Head of caudate nucleus (tissue), 42 donors: ENCODE results near the gene GRIK3.

Experiments
- DNase-seq, 42 donors: peaks; one replicate each; pipeline versions ENCODE4 v3.0.0 to v3.0.0-alpha.2; 2020 to 2021; ENCODE audit warnings: mixed read lengths in 7 of 42
- intact Hi-C: fragments of 100-400 bp; cut with DNase I; formaldehyde crosslinking; loops from one replicate; pipeline ENCODE4 v1.15.0; 2022

GRIK3 gene

GRCh38 chr1:37028981-37029617 is 5.2 kb downstream of the GRIK3 start:
- intact Hi-C loops = no loop called here
- peak in 1 of 42 donors; percentile 14 for DNase-seq

DNA sequence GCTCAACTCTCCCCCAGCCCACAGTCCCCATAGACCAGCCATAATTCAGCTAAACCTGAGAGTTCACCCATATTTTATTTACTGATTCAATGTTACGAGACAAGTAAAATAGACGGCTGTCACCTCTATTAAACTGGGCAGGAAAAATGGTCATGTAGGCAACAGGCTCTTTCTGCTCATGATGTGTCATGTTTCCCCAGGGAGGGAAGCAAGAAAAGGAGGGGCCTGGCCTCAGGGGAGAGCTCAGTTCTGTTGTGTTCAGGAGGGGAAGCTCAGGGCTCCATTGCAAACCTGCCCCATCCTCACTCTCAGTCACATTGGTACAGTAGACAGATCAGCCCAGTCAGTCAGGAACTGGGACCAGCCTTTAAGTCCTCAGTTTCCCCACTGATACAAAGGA is 12.8 kb downstream of the GRIK3 start:
- no peak for DNase-seq
- intact Hi-C loops = no loop called here

DNA sequence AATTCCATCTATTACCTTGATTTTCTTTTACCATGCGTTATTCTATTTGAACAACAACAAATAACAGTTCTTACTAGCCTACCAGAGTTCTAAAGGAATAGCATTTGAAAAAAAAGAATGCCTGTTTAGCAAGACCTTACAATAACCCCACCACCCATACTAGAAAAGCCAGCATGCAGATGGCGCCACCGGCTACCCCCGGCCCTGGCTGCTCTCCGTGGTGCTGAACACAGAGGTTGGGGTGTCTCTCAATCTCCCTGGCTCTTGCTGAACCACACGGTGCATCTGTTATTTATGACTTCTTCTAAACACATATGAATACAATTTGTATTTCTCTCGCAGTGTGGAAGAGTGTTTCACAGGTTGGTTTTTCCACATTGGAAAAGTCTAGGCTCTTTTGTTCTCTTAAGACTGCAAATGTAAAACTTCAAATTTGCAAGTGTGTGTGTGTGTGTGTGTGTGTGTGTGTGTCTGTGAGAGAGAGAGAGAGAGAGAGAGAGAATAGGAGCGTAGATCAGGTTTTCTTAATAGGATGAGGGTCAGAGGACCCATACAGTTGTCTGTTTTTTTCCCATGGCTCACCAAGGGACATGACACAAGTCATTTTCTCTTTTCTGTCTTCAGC is 13.6 kb downstream of the GRIK3 start:
- intact Hi-C loops = no loop called here
- peak in 14 of 42 donors; percentile 22 to 73 (median 38) for DNase-seq

- intact Hi-C loops = no loop called here
- no peak for DNase-seq
Measured at GRCh38 chr1:37018510-37018909, 15.8 kb downstream of the GRIK3 start.

GRCh38 chr1:37017720-37018119 is 16.6 kb downstream of the GRIK3 start:
- DNase-seq = no peak
- intact Hi-C loops = no loop called here

- DNase-seq = no peak
- intact Hi-C loops = no loop called here
Measured at GRCh38 chr1:37016121-37016520, 18.2 kb downstream of the GRIK3 start.

GRCh38 chr1:37015713-37016112 is 18.6 kb downstream of the GRIK3 start:
- no peak for DNase-seq
- intact Hi-C loops = no loop called here

- DNase-seq = no peak
- intact Hi-C loops = no loop called here
Measured at GRCh38 chr1:37012226-37012625, 22.1 kb downstream of the GRIK3 start.

DNA sequence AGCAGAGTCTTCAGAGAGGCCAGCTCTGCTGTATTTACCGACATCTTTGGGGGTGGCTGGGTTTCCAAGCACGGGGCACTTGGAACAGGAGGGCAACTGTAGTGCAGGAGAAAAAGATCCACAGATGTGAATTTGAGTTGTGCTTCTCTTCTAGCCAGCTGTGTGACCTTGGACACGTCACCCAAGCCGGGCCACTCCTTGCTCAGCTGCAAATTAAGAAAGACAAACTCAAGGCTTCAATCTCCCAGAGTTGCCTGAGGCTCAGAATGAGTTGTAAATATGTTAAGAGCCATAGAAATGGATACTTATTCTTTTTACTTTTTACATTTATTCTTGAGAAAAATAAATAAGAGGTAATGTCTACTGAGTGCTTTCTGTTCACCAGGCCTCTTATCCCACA is 24.3 kb downstream of the GRIK3 start:
- intact Hi-C loops = no loop called here

DNA sequence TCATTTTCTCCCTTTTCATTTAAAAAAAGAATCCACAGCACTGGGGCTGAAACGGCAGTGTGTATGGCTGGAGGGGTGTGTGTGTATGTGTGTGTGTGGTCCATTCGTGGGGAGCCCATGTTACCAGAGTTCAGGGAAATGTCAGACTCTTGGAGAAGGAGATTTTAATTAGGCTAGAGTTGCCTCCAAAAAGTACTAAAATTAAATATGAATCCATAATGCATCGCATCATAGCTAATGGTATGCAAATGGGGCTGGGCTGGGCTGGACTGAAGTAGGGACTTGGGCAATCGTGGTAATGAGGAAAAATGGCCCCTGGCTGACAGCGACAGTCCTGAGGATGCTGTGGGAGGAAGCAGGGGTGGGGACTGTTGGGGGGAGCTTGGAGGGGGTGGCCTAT is 24.8 kb downstream of the GRIK3 start:
- DNase-seq = no peak
- intact Hi-C loops = no loop called here

More for the DNA sequence above, 24.3 kb downstream of the GRIK3 start:
- no peak for DNase-seq

DNA sequence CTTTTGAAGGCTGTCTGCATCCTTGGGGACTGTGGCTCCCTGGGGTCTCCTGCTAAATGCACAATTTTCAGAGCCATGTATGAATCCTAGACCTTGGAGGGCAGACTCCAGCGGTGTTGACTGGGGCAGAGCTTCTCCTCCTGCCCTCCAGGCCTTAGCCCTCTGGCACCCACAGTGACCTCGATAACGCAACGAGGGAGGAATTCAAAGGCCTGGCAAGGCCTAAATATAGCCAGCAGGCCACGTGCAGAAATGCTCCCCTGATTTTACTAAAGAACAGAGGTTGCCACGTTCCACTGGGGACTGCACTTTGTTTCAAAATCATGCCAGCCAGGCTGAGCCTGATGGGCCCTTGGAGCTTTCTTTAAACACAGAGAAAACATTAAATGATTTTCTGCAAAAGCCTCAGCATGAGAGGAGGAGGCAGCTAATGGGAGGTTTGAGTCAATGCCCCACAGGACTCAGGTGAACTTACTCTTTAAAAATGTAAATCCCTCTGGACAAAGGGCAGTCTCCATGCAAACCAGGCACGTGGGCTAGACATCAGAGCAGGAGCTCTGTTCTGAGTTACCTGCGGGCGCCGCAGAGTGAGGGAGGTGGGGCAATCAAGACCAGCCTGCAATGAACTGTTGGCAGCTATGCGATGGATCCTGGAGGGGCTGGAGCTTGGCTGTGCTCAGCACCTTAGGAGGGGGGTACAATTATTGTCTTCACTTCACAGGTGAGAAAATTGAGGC is 28.0 kb downstream of the GRIK3 start:
- no peak for DNase-seq
- intact Hi-C loops = no loop called here

GRCh38 chr1:37002898-37003297 is 31.4 kb downstream of the GRIK3 start:
- no peak for DNase-seq
- intact Hi-C loops = no loop called here

DNA sequence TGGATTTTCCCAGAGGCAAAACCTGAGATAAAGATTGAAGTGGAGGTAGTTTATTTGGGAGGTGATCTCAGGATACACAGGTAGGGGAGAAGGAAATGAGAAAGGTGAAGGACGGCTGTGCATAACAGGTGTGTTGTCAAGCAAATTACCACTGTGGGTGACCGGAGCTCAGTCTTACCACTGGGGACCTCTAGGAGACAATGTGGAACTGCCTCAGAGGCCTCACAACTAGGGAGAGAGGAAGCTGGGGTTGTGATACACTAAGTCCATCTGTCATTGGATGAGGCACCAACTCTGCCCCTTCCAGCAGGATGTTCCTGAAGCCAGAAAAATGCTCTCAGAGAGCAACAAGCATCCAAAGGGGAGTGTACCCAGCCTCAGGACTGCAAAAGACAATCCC is 32.6 kb downstream of the GRIK3 start:
- no peak for DNase-seq
- intact Hi-C loops = no loop called here

- intact Hi-C loops = no loop called here
- DNase-seq = no peak
Measured at GRCh38 chr1:36996106-36996505, 38.2 kb downstream of the GRIK3 start.

- intact Hi-C loops = no loop called here
Measured at GRCh38 chr1:36994868-36995267, 39.4 kb downstream of the GRIK3 start.

GRCh38 chr1:36994294-36994693 is 40.0 kb downstream of the GRIK3 start:
- intact Hi-C loops = no loop called here
- DNase-seq = no peak

More at GRCh38 chr1:36994868-36995267, 39.4 kb downstream of the GRIK3 start:
- no peak for DNase-seq

DNA sequence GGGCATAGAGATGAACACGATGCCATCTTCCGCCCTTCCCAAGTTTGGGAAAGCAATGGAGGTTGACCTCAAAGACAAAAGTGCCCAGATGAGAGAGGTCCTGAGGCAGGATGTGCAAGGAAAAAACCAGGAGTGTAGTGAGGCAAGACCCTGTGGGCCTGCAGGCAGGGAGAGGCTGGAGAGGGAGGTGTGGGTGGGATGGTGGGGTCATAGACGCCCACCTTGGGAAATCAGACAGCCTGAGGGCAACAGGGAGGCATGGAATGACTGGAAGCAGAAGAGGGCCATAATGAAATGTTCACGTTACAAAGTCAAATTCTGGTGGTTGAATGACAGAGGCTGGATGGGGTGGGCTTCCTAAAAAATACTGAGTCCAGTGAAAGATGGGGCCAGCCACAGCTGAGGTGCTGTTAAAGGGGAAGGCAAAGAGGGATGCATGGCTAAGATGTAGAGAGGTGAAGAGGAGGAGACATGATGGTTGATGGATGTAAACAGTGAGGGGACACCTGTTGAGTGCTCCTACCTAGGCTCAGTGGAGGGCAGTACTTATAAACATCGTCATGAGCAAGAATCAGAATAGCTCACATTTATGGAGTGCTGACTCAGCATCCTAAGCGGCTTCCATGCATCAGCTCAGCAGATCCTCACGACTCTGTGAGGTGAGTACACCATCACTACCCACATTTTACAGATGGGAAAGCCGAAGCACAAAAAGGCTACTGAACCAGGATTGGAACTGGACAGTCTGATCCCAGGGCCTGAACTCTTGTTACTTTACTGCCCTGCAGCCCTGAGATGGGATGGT is 42.0 kb downstream of the GRIK3 start:
- intact Hi-C loops = no loop called here
- no peak for DNase-seq

GRCh38 chr1:36991551-36991950 is 42.8 kb downstream of the GRIK3 start:
- peak in 3 of 42 donors; percentile 14 to 38 (median 16) for DNase-seq
- intact Hi-C loops = no loop called here

DNA sequence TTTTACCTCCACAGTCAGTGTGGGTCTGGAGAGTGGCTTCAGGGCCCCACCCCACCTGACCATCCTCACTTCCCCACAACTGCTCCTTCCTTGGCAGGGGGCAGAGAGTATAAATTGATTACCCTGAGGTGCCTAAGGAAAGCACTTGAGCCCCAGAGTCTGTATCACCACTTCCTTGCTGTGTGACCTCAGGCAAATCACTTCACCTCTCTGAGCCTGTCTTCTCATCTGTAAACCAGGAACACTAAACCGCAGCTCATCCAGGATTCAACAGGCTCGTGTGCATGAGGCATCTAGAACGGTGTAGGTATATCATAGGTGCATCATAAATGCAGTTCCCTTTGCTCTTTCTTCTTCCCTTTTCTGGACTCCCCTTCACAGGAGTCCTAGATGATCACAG is 43.4 kb downstream of the GRIK3 start:
- no peak for DNase-seq
- intact Hi-C loops = no loop called here

GRCh38 chr1:36989241-36989640 is 45.1 kb downstream of the GRIK3 start:
- peak in 39 of 42 donors; percentile 12 to 74 (median 42) for DNase-seq
- intact Hi-C loops = no loop called here
